Caco-2 (cell line): ENCODE results near the gene MKNK2. TPM values are rescaled to one million over a fixed set of nuclear protein-coding genes. Genes with fewer than 3 reads are reported as not detected.
"Not testable (repeated sequence)": the region's sequence is repeated elsewhere in the genome, so short reads cannot be mapped to it uniquely, and the experiment has no call there.

Experiments used
- BruUV-seq: library from RNA; stranded (reverse); fragments of 400-500 nt; replicated peaks from 2 replicates; lab custom pipeline; 2021; lab: Mats Ljungman, UMichigan
- CTCF ChIA-PET: fragments of 300-600 bp; sonication (Branson Sonifier 250); formaldehyde crosslinking; loops from one replicate; lab custom pipeline; 2022; ENCODE audit warnings: antibody characterized with exemption; lab: Charles Lee
- POLR2A ChIA-PET: fragments of 300-600 bp; sonication (Branson Sonifier 250); formaldehyde crosslinking; loops from one replicate; lab custom pipeline; 2022; ENCODE audit warnings: antibody characterized with exemption; lab: Charles Lee
- DNase-seq, 2 experiments: peaks; one replicate each; pipeline versions ENCODE4 v3.0.0 to v3.0.0-alpha.2; 2020 to 2022
- H3K27me3 ChIP-seq: replicated peaks from 2 replicates; pipeline ENCODE4 v1.6.0; 2011; ENCODE audit warnings: low read length; ENCODE audit not compliant: control insufficient read depth, insufficient read depth
- H3K36me3 ChIP-seq: 2 replicates; pipeline ENCODE4 v1.5.1; 2011; ENCODE audit warnings: low read length; ENCODE audit not compliant: control insufficient read depth, insufficient read depth
- H3K4me1 ChIP-seq: fragments of 250-450 bp; sonication (Bioruptor Pico); 2 replicates; pipeline ENCODE4 v1.5.1; 2020; ENCODE audit warnings: mild to moderate bottlenecking
- H3K4me3 ChIP-seq: 2 replicates; pipeline ENCODE4 v1.5.1; 2011; ENCODE audit warnings: low read depth, mild to moderate bottlenecking, control low read depth, low read length
- H3K9me3 ChIP-seq: fragments of 250-450 bp; sonication (Bioruptor Pico); 2 replicates; pipeline ENCODE4 v1.5.1; 2020; ENCODE audit warnings: mild to moderate bottlenecking, moderate library complexity
- H3K27ac Mint-ChIP-seq: one replicate; pipeline ENCODE4 v1.8.0; 2022; ENCODE audit warnings: mixed read lengths; ENCODE audit not compliant: unreplicated experiment
- H3K27me3 Mint-ChIP-seq: one replicate; pipeline ENCODE4 v1.8.0; 2022; ENCODE audit warnings: mixed read lengths; ENCODE audit not compliant: insufficient read depth, unreplicated experiment
- H3K36me3 Mint-ChIP-seq: one replicate; pipeline ENCODE4 v1.8.0; 2022; ENCODE audit warnings: mild to moderate bottlenecking, mixed read lengths; ENCODE audit not compliant: insufficient read depth, unreplicated experiment
- H3K4me1 Mint-ChIP-seq: one replicate; pipeline ENCODE4 v1.8.0; 2022; ENCODE audit warnings: low read depth, mixed read lengths; ENCODE audit not compliant: unreplicated experiment
- H3K4me3 Mint-ChIP-seq: one replicate; pipeline ENCODE4 v1.8.0; 2022; ENCODE audit warnings: mild to moderate bottlenecking, moderate library complexity, mixed read lengths; ENCODE audit not compliant: unreplicated experiment
- H3K9me3 Mint-ChIP-seq: one replicate; pipeline ENCODE4 v1.8.0; 2022; ENCODE audit warnings: mixed read lengths; ENCODE audit not compliant: unreplicated experiment
- intact Hi-C: fragments of 100-400 bp; cut with micrococcal nuclease; formaldehyde crosslinking; loops from one replicate; pipeline ENCODE4 v1.10.0; 2022; ENCODE audit not compliant: unreplicated experiment
- total RNA-seq: library from RNA; stranded (reverse); gene quantifications from 2 replicates; pipeline ENCODE4 v1.2.3, GENCODE V29; 2022
- TF ChIP-seq, protein P1 (sequence below), 2 experiments: fragments of 200-600 bp in 1 of 2; IDR thresholded peaks; 1 replicate in 1 of 2; 2 replicates in 1 of 2; pipeline versions ENCODE4 v1.5.1 to v1.8.0; 2011 to 2022; ENCODE audit warnings: antibody characterized with exemption in 1 of 2, control low read depth in 1 of 2, inconsistent platforms in 1 of 2, low read depth in 1 of 2, low read length in 1 of 2, mild to moderate bottlenecking in 1 of 2, moderate library complexity in 1 of 2; ENCODE audit not compliant: insufficient read depth in 1 of 2, severe bottlenecking in 1 of 2, unreplicated experiment in 1 of 2

Gene MKNK2
- total RNA-seq, 1 experiment from 2014 or later = 162 TPM

- POLR2A ChIA-PET = no interaction called here
- H3K4me1 ChIP-seq = no peaks in the 10 kb centered on the region
- intact Hi-C loops = no loop called here
Measured at GRCh38 chr19:2035590-2035991, 15.5 kb downstream of the MKNK2 start.

GRCh38 chr19:2034729-2035589 is 16.1 kb downstream of the MKNK2 start:
- H3K4me1 Mint-ChIP-seq = no peaks in the 10 kb centered on the region
- no peaks in the 10 kb centered on the region for H3K27me3 ChIP-seq
- H3K9me3 Mint-ChIP-seq = no peaks in the 10 kb centered on the region
- intact Hi-C loops = no loop called here
- no peaks in the 10 kb centered on the region for H3K4me1 ChIP-seq
- no peaks in the 10 kb centered on the region; the same call in 1 of the 2 replicates for H3K36me3 ChIP-seq
- no peak overlapping the region for H3K4me3 Mint-ChIP-seq
- BruUV-seq = no TSS peak
- H3K36me3 Mint-ChIP-seq = peaks cover 26% of the 10 kb centered on the region
- CTCF ChIA-PET = no interaction called here
- peak; percentile 38 to 61 for DNase-seq
- TF ChIP-seq, protein P1, sequence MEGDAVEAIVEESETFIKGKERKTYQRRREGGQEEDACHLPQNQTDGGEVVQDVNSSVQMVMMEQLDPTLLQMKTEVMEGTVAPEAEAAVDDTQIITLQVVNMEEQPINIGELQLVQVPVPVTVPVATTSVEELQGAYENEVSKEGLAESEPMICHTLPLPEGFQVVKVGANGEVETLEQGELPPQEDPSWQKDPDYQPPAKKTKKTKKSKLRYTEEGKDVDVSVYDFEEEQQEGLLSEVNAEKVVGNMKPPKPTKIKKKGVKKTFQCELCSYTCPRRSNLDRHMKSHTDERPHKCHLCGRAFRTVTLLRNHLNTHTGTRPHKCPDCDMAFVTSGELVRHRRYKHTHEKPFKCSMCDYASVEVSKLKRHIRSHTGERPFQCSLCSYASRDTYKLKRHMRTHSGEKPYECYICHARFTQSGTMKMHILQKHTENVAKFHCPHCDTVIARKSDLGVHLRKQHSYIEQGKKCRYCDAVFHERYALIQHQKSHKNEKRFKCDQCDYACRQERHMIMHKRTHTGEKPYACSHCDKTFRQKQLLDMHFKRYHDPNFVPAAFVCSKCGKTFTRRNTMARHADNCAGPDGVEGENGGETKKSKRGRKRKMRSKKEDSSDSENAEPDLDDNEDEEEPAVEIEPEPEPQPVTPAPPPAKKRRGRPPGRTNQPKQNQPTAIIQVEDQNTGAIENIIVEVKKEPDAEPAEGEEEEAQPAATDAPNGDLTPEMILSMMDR (IDR thresholded peaks at IDR 0.05; ENCODE audit: insufficient read depth in 1 of 2, low read depth in 1 of 2, low read length in 1 of 2, severe bottlenecking in 1 of 2, unreplicated experiment in 1 of 2) = no peak
- peaks cover 9% of the 10 kb centered on the region for H3K9me3 ChIP-seq
- H3K27ac Mint-ChIP-seq = no peak overlapping the region
- no peak overlapping the region for H3K4me3 ChIP-seq
- POLR2A ChIA-PET = no interaction called here
- H3K27me3 Mint-ChIP-seq = no peaks in the 10 kb centered on the region

More at GRCh38 chr19:2035590-2035991, 15.5 kb downstream of the MKNK2 start:
- Mint-ChIP-seq H3K4me1 (no peaks in the 10 kb centered on the region), H3K27ac (no peak overlapping the region), H3K36me3 (peaks cover 26% of the 10 kb centered on the region), H3K9me3 (no peaks in the 10 kb centered on the region), H3K4me3 (no peak overlapping the region), H3K27me3 (no peaks in the 10 kb centered on the region)
- TF ChIP-seq, protein P1 (IDR thresholded peaks at IDR 0.05; ENCODE audit: insufficient read depth in 1 of 2, low read depth in 1 of 2, low read length in 1 of 2, severe bottlenecking in 1 of 2, unreplicated experiment in 1 of 2) = no peak
- no TSS peak for BruUV-seq
- no peak for DNase-seq
- no peaks in the 10 kb centered on the region; the same call in 1 of the 2 replicates for H3K36me3 ChIP-seq
- H3K4me3 ChIP-seq = no peak overlapping the region
- CTCF ChIA-PET = no interaction called here
- no peaks in the 10 kb centered on the region for H3K27me3 ChIP-seq
- peaks cover 9% of the 10 kb centered on the region for H3K9me3 ChIP-seq

DNA sequence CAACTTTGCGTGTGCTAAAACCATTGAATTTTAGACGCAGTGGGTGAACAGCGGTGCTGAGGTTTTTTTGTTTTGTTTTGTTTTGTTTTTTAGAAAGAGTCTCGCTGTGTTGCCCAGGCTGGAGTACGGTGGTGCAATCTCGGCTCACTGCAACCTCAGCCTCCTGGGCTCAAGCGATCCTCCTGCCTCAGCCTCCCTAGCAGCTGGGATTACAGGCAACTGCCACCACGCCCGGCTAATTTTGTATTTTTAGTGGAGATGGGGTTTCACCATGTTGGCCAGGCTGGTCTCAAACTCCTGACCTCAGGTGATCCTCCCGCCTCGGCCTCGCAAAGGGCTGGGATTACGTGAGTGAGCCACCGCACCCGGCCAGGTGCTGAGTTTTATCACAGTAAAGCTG is 16.8 kb downstream of the MKNK2 start:
- DNase-seq, H3K27ac Mint-ChIP-seq, H3K4me3 Mint-ChIP-seq, H3K27me3 Mint-ChIP-seq, H3K4me3 ChIP-seq, H3K4me1 Mint-ChIP-seq, H3K9me3 Mint-ChIP-seq, H3K4me1 ChIP-seq, H3K27me3 ChIP-seq, BruUV-seq, H3K36me3 ChIP-seq, CTCF ChIA-PET, intact Hi-C loops, H3K9me3 ChIP-seq: not testable (repeated sequence)
- POLR2A ChIA-PET = interaction anchor here (0.5 kb wide), 1 partner anchor 23 kb away, joined by 3 read pairs; no protein-coding TSS in a partner anchor
- H3K36me3 Mint-ChIP-seq = peaks cover 26% of the 10 kb centered on the region
